Thoracic aorta (tissue), 2 donors: ENCODE results near the gene PASK. TPM values are rescaled to one million over a fixed set of nuclear protein-coding genes. Genes with fewer than 3 reads are reported as not detected.

Source experiments
- ATAC-seq: fragments of 150-250 bp; one replicate; pipeline ENCODE4 v1.8.0; 2017; ENCODE audit warnings: low read depth; ENCODE audit not compliant: insufficient number of reproducible peaks, low FRiP score
- DNase-seq: peaks from one replicate; pipeline ENCODE4 v3.0.0-alpha.2; 2020; ENCODE audit warnings: low spot score
- H3K27ac ChIP-seq, 2 donors: fragments of 200-600 bp; sonication (generic); 1 replicate in 1 of 2; 2 replicates in 1 of 2; pipeline ENCODE4 v1.5.1; 2016; ENCODE audit warnings: mild to moderate bottlenecking in 2 of 2, moderate library complexity in 2 of 2
- H3K27me3 ChIP-seq: fragments of 200-600 bp; sonication (generic); replicated peaks from 2 replicates; pipeline ENCODE4 v1.6.0; 2016; ENCODE audit warnings: mild to moderate bottlenecking; ENCODE audit not compliant: insufficient read depth
- H3K36me3 ChIP-seq: fragments of 200-600 bp; sonication (generic); one replicate; pipeline ENCODE4 v1.5.1; 2016
- H3K4me1 ChIP-seq, 2 donors: fragments of 200-600 bp; sonication (generic); 1 replicate in 1 of 2; 2 replicates in 1 of 2; pipeline versions ENCODE4 v1.5.1 to v1.6.0; 2016; ENCODE audit warnings: low read depth in 2 of 2, mild to moderate bottlenecking in 1 of 2; ENCODE audit not compliant: control insufficient read depth in 1 of 2
- H3K4me3 ChIP-seq: fragments of 200-600 bp; sonication (generic); 2 replicates; pipeline ENCODE4 v1.5.1; 2016; ENCODE audit warnings: mild to moderate bottlenecking
- H3K9me3 ChIP-seq: fragments of 200-600 bp; sonication (generic); 2 replicates; pipeline ENCODE4 v1.5.1; 2016
- CTCF ChIP-seq: fragments of 200-600 bp; sonication (generic); IDR thresholded peaks from one replicate; pipeline ENCODE4 v1.5.1; 2019; ENCODE audit warnings: antibody characterized with exemption
- total RNA-seq, 2 donors: library from RNA; depleted of rRNA; stranded (reverse); fragments of >200 nt; gene quantifications; one replicate each; pipeline versions ENCODE4 v1.1.0 to v1.2.3, GENCODE V29; 2016

Gene PASK
- total RNA-seq, 2 donors from 2014 or later = 3.1 to 3.5 TPM

GRCh38 chr2:241068136-241068941, 80.9 kb downstream of the PASK start:
- ATAC-seq (no peak), DNase-seq (no peak)
- TF ChIP-seq CTCF = no peak
- Histone ChIP-seq H3K27me3 (no peaks in the 10 kb centered on the region), H3K4me3 (no peak overlapping the region), H3K36me3 (peaks cover 69% of the 10 kb centered on the region), H3K9me3 (no peaks in the 10 kb centered on the region), H3K4me1 (peaks cover 0 to 6% of the 10 kb centered on the region in 2 donors), H3K27ac (no peak overlapping the region)

- no peak for DNase-seq
- Histone ChIP-seq H3K9me3 (no peaks in the 10 kb centered on the region), H3K27me3 (no peaks in the 10 kb centered on the region), H3K36me3 (peaks cover 66% of the 10 kb centered on the region), H3K4me3 (no peak overlapping the region), H3K27ac (no peak overlapping the region), H3K4me1 (peaks cover 0 to 10% of the 10 kb centered on the region in 2 donors)
- no peak for ATAC-seq
- TF ChIP-seq CTCF = no peak
Measured at GRCh38 chr2:241067501-241068135, 81.7 kb downstream of the PASK start.

GRCh38 chr2:241066893-241067341, 82.4 kb downstream of the PASK start:
- no peaks in the 10 kb centered on the region for H3K27me3 ChIP-seq
- DNase-seq (no peak), ATAC-seq (no peak)
- no peak overlapping the region for H3K4me3 ChIP-seq
- H3K9me3 ChIP-seq = no peaks in the 10 kb centered on the region
- H3K36me3 ChIP-seq = peaks cover 59% of the 10 kb centered on the region
- no peak overlapping the region for H3K27ac ChIP-seq
- no peak for TF ChIP-seq CTCF
- H3K4me1 ChIP-seq = peaks cover 0 to 10% of the 10 kb centered on the region in 2 donors

- TF ChIP-seq CTCF = no peak
- Histone ChIP-seq H3K9me3 (no peaks in the 10 kb centered on the region), H3K36me3 (peaks cover 57% of the 10 kb centered on the region), H3K4me1 (peaks cover 0 to 10% of the 10 kb centered on the region in 2 donors), H3K4me3 (no peak overlapping the region), H3K27me3 (no peaks in the 10 kb centered on the region), H3K27ac (no peak overlapping the region)
- ATAC-seq = no peak
- DNase-seq = no peak
Measured at GRCh38 chr2:241066171-241066892, 82.9 kb downstream of the PASK start.

- peaks cover 48% of the 10 kb centered on the region for H3K36me3 ChIP-seq
- ATAC-seq = no peak
Measured at GRCh38 chr2:241065355-241065803, 83.9 kb downstream of the PASK start.

More at GRCh38 chr2:241065355-241065803, 83.9 kb downstream of the PASK start:
- no peak overlapping the region for H3K27ac ChIP-seq
- H3K4me3 ChIP-seq = no peak overlapping the region
- no peaks in the 10 kb centered on the region for H3K9me3 ChIP-seq
- no peak for DNase-seq
- TF ChIP-seq CTCF = no peak
- H3K4me1 ChIP-seq = peaks cover 0 to 10% of the 10 kb centered on the region in 2 donors
- no peaks in the 10 kb centered on the region for H3K27me3 ChIP-seq
